HG03565 (cell line): Measurements from ENCODE around the gene PRSS21.

ENCODE experiments used
- ATAC-seq: cut with Tn5 transposase; IDR thresholded peaks from one replicate; pipeline ENCODE4 v1.9.1; 2021; ENCODE audit warnings: mild to moderate bottlenecking, moderate library complexity; ENCODE audit not compliant: unreplicated experiment

Gene PRSS21

GRCh38 chr16:2804728-2805127 is 12.3 kb upstream of the PRSS21 start:
- no peak for ATAC-seq

GRCh38 chr16:2806286-2806685 is 10.8 kb upstream of the PRSS21 start:
- no peak for ATAC-seq

DNA sequence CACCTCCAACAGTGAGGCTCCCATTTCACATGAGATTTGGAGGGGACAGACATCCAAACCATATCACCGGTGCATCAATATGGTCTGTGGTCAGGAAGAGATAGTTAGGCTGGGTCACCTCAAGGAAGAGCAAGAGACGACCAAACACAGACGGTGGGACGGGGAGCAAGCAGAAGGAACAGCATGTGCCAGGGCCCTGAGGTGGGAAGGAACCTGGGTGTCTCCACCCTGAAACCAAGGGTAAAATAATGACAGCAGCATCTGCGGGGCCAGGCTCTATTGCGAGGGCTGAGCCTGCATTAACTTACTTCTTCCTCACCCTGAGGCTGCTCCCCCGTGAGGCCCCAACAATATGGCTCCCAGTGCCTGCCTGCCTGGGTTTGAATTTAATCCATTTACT is 8.9 kb upstream of the PRSS21 start:
- ATAC-seq: no peak

- no peak for ATAC-seq
These were observed 7.8 kb upstream of the PRSS21 start for GRCh38 chr16:2809149-2809760.

GRCh38 chr16:2810651-2811050 is 6.4 kb upstream of the PRSS21 start:
- no peak for ATAC-seq

DNA sequence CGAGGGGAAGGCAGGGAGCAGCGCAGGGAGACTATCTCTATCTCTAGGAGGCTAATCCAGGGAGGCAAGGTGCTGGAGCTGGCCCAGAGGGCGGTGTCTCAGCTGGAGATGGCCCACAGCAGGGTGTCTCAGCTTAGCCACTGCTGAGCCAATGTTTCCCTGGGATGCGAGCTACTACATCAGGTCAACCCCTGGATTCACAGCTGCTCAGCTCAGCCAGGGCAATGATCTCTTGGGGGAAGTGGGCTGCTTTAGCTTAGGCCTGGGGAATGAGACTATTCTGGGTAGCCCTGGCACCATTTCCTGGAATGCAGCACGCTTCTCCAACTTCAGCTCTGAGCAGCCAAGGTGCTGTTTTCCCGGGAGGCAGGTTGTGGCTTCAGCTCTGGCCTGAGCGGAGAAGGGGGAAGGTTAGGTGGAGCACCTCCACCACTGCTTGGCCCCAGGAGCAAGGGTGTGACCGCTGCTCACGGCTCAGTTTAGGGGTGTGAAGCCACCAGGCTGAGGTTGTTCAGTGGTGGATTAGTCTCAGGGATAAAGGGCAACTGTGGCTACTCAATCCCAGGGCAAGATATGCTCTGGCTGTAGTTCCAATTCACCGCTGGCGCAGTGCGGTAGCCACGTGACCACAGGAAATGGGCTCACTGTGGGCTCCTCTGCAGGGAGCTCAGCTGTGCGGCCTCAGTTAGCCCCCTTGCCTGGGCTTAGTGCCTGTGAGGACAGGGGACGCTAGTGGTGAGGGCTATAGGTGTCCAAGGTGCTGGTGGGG is 5.2 kb upstream of the PRSS21 start:
- no peak for ATAC-seq

GRCh38 chr16:2813771-2814221 is 3.2 kb upstream of the PRSS21 start:
- ATAC-seq: no peak

DNA sequence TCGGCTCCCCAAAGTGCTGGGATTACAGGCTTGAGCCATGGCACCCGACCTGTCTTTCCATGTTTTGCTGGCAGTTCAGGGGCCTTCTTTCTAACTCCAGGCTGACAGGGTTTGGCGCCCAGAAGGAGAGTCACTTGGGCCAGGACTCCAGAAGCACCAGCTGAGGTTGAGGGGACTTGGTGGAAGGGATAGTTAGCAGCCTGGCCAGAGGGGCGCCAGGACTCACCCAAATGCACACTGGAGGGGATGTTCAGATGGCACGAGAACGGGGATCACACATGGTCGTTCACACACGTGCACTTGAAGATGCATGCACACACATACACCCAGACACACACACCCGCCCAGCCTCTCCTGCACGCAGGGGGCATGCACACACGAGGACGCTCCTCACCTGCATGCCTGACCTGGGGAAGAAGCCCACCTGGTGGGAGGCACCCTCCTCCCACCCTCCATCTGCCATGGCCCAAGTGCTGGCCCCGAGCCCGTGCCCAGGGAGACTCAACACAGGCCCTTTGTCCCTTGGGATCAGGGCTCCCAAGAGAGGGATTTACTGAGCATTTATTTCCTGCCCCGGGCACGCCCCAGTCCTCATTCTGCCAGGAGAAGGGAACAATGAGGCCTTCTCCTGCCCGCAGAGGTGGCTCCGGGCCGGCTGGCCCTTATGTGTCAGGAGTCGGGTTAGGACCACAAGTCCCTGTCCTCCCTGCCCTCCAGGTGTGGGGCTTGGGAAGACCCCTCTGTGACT is 2.3 kb upstream of the PRSS21 start:
- no peak for ATAC-seq

DNA sequence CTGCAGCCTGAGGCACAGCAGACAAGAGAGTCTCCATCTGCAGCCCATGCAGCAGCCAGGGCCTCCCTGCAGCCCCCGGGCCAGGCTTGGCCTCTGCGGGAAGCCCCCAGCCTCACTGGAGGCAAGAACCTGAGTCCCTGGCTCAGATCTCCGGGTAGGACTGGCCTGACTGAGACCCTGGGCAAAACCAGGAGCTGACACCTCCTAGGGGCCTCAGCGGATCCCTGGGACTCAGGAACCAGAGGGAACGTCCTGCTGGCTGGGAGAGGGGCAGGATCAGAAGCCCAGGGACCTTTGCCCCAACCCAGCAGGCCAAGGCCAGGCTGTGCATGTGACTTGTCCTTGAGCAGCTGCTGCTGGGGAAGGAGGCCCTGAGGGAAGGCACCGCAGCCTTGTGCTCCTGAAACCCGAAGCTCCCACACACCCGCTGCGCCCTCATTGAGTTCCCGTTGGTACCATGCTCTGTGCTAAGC is 1.7 kb upstream of the PRSS21 start:
- ATAC-seq: no peak

DNA sequence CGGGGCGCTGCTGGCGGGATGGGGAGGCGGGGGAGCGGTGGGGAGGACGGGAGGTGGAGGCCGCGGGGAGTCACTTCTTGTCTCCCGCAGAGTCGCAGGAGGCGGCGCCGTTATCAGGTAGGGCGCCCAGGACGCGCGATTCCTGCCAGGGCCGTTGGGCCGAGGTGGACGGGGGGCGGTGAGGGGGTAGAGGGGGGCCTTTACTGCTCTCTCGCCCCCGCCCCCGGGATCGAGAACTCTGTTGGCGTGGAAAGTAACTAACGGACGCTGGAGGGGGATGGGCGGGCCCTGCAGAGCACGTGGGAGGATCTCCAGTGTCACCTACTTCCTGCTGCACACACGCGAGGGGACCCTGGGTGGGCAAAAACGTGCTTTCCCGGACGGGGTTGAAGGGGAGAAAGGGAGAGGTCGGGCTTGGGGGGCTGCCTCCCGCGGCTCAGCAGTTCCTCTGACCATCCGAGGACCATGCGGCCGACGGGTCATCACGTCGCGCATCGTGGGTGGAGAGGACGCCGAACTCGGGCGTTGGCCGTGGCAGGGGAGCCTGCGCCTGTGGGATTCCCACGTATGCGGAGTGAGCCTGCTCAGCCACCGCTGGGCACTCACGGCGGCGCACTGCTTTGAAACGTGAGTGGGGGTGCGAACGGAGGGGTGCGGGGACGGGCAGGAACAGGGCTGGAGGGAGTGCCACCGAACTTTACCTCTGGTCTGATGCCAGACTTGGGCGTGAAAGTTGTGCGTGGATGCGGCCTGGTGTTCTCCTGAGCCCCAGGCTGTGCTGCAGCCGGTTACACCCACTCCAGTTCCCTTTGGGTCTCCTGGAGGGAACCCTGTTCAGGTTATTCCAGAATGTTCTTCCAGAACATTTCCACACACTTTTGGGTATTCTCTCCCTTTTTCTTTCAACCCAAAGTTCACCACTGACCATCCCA is 569 bp downstream of the PRSS21 start:
- no peak for ATAC-seq

GRCh38 chr16:2818272-2818876 is 1.3 kb downstream of the PRSS21 start:
- ATAC-seq: no peak

GRCh38 chr16:2819179-2819938 is 2.3 kb downstream of the PRSS21 start:
- no peak for ATAC-seq

- no peak for ATAC-seq
These were observed 3.1 kb downstream of the PRSS21 start for GRCh38 chr16:2819939-2820835.

DNA sequence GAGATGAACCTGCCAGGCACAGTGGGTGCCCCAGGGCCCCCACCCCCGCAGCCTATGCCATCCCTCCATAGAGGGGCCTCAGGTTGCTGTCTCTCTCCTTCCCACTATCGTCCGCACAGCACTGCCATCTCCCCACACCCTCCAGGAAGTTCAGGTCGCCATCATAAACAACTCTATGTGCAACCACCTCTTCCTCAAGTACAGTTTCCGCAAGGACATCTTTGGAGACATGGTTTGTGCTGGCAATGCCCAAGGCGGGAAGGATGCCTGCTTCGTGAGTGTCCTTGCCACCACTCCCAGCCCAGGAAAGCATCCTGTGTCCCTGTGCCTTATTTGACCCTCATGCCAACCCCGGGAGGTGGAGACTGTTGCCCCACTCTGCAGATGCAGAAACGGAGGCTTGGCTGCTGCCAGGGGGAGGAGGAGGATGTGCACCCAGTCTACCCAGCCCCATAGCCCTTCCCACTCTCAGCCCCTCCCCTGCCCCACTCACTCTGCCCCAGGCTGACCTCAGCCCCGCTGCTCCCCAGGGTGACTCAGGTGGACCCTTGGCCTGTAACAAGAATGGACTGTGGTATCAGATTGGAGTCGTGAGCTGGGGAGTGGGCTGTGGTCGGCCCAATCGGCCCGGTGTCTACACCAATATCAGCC is 3.9 kb downstream of the PRSS21 start:
- ATAC-seq: no peak

DNA sequence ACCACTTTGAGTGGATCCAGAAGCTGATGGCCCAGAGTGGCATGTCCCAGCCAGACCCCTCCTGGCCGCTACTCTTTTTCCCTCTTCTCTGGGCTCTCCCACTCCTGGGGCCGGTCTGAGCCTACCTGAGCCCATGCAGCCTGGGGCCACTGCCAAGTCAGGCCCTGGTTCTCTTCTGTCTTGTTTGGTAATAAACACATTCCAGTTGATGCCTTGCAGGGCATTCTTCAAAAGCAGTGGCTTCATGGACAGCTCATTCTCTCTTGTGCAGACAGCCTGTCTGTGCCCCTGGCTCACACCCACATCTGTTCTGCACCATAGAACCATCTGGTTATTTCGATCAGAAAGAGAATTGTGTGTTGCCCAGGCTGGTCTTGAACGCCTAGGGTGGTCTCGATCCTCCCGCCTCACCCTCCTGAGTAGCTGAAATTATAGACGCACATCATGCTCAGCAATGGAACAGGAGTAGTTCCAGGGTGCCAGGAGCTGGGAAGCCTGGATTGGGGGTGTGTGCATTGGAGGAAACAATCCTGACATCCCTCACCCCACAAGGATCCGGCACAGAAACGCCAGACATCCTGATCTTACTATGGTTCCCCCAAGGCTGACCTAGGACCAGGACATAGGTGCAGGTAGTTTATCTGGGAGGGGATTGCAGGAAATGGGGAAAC is 4.6 kb downstream of the PRSS21 start:
- ATAC-seq: no peak

DNA sequence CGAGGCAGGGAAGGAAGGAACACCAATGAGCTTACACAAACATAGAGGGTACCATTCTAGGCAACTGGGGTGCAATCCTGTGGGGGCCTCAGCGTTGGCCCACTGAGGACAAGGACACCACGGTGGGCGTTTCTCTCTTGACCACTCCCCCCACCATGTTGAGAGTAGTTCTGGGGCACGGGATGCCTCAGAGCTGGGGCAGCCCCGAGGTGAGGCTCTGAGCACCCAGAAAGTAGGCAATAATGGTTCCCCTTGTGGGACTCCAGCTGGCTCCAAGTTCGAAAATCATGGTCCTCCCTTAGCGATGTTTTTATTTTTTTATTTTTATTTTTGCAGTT is 5.1 kb downstream of the PRSS21 start:
- no peak for ATAC-seq

- no peak for ATAC-seq
These were observed 5.5 kb downstream of the PRSS21 start for GRCh38 chr16:2822496-2822895.

DNA sequence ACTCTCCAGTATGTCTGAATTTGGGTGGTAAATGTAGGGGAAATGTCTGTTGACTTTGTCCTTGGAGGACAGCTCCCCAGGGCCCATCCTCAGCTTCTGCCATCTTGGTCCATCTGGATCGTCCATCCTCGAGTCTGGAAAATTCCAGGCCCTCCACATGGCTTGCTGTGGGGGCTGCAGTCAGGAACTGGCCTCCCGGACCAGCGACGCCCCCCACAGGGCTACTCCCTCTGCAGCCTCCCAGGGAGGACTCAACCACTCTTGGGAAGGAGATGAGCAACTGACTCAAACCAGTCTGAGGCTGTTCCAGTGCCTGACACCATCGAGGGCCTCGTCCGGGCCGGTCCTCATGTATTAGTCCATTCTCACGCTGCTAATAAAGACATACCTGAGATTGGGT is 7.6 kb downstream of the PRSS21 start:
- ATAC-seq: no peak
